OCI-LY7 (cell line): Measurements from ENCODE around the gene THSD8.

Experiments used
- EZH2phosphoT487 ChIP-seq: fragments of 200-600 bp; sonication (generic); IDR thresholded peaks from 2 replicates; pipeline ENCODE4 v1.6.1; 2018; ENCODE audit warnings: low read depth, borderline replicate concordance, mild to moderate bottlenecking, mixed run types, antibody characterized with exemption, low read length, moderate library complexity, mixed read lengths
- TF ChIP-seq, protein P1 (sequence below): fragments of 200-600 bp; sonication (generic); conservative IDR thresholded peaks from 2 replicates; pipeline ENCODE4 v1.5.1; 2014; ENCODE audit warnings: mild to moderate bottlenecking, antibody characterized with exemption, low read length, moderate library complexity, mixed read lengths

DNA sequence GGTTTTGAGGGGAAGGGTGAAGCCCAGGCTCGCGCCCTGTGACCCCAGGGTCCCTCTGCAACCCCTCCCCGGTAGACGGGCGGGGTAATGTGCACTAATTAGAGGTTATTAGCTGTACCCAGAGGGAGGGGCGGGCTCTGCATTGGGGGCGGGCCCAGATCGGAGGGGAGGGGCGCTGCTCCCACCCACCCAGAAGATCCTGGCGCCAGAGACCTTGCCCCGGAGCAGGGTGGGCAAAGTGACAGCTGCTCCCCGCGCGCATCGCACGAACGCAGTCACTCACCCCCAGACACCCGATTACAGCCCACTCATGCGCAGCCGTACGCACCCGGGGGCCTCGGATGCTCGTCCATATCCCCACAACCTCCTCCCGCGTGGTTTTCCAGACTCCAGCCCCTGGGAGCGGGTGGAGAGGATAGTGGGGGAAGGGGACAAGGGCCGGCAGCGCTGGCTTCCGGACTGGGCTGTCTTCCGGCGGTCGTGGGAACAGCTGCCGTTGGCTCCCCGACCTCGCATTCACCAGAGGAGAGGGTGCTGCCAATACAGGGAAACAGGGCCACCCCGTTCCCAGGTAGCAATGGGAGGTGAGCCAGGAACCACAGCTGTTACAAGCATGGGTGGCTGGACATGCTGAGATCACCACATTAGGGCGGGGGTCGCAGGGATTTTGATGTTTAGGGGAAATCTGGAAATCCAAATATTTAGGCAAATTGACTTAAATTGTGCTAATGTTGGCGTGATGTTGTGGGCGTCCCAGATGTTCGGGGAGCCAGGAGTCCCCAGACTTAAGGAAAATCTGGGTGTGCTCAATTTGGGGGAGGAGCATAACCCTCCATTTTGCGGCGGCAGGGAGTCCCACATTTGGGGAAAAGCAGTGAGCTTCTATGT, 23.6 kb upstream of the THSD8 start:
- TF ChIP-seq, protein P1, sequence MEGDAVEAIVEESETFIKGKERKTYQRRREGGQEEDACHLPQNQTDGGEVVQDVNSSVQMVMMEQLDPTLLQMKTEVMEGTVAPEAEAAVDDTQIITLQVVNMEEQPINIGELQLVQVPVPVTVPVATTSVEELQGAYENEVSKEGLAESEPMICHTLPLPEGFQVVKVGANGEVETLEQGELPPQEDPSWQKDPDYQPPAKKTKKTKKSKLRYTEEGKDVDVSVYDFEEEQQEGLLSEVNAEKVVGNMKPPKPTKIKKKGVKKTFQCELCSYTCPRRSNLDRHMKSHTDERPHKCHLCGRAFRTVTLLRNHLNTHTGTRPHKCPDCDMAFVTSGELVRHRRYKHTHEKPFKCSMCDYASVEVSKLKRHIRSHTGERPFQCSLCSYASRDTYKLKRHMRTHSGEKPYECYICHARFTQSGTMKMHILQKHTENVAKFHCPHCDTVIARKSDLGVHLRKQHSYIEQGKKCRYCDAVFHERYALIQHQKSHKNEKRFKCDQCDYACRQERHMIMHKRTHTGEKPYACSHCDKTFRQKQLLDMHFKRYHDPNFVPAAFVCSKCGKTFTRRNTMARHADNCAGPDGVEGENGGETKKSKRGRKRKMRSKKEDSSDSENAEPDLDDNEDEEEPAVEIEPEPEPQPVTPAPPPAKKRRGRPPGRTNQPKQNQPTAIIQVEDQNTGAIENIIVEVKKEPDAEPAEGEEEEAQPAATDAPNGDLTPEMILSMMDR, result no peak
- no peak for TF ChIP-seq EZH2phosphoT487
